Measurements from ENCODE around the gene DRC3. TPM values are rescaled to one million over a fixed set of nuclear protein-coding genes. Genes with fewer than 3 reads are reported as not detected.

DRC3 gene
- total RNA-seq, 2 donors from 2014 or later: 2.0 to 2.6 TPM

DNA sequence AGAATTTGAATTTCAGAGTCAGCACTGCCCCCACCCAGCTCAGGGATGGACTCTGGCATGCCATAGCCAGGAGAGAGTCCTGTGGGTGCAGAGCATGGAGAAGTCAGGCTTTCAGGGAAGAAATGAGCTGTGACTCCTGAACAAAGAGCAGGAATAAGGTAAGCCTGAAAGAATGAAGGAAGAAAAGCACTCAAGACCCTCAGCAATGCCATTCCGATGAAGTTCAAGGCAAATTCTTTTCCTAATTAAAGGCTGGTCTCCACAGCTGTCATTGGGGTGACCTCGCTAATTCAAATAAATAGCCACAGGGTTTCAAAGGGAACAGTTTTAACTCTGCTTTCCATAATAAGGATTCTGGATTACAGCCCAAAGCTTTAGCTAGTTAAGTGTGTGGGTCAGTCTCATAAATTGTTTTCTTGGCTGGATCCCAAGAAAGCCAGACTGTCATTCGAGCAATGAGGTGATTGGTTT, 32.2 kb upstream of the DRC3 start:
- Histone ChIP-seq H3K27me3 (ENCODE audit: control insufficient read depth, insufficient read depth, low read length, poor library complexity, severe bottlenecking) (no peaks in the 10 kb centered on the region), H3K9me3 (ENCODE audit: control insufficient read depth, low read length) (no peaks in the 10 kb centered on the region), H3K27ac (ENCODE audit: low read depth, low read length) (no peak overlapping the region), H3K4me1 (ENCODE audit: control insufficient read depth, insufficient read depth, low read length) (peaks cover 50% of the 10 kb centered on the region), H3K9ac (ENCODE audit: extremely low read depth, low read length, poor library complexity, severe bottlenecking) (no peak overlapping the region), H3K4me3 (ENCODE audit: low read length) (no peak overlapping the region), H3K36me3 (ENCODE audit: control insufficient read depth, insufficient read depth, low read length) (no peaks in the 10 kb centered on the region)
- H3K27me3 Mint-ChIP-seq (ENCODE audit: insufficient read depth): no peaks in the 10 kb centered on the region
- H3K27ac Mint-ChIP-seq: peak overlapping the region; percentile 70
- TF ChIP-seq, protein P1, sequence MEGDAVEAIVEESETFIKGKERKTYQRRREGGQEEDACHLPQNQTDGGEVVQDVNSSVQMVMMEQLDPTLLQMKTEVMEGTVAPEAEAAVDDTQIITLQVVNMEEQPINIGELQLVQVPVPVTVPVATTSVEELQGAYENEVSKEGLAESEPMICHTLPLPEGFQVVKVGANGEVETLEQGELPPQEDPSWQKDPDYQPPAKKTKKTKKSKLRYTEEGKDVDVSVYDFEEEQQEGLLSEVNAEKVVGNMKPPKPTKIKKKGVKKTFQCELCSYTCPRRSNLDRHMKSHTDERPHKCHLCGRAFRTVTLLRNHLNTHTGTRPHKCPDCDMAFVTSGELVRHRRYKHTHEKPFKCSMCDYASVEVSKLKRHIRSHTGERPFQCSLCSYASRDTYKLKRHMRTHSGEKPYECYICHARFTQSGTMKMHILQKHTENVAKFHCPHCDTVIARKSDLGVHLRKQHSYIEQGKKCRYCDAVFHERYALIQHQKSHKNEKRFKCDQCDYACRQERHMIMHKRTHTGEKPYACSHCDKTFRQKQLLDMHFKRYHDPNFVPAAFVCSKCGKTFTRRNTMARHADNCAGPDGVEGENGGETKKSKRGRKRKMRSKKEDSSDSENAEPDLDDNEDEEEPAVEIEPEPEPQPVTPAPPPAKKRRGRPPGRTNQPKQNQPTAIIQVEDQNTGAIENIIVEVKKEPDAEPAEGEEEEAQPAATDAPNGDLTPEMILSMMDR (conservative IDR thresholded peaks at IDR 0.05): no peak
- peaks cover 64% of the 10 kb centered on the region for H3K4me1 Mint-ChIP-seq
- DNase-seq: no peak
- H3K4me3 Mint-ChIP-seq: no peak overlapping the region
- no peaks in the 10 kb centered on the region for H3K9me3 Mint-ChIP-seq
- WGBS, 2 experiments (ENCODE audit: insufficient coverage in 1 of 2, insufficient read length in 1 of 2): 54 to 88% methylated on average over 2 to 3 of the region's 3 CpGs
- no peaks in the 10 kb centered on the region for H3K36me3 Mint-ChIP-seq (ENCODE audit: low read depth)

DNA sequence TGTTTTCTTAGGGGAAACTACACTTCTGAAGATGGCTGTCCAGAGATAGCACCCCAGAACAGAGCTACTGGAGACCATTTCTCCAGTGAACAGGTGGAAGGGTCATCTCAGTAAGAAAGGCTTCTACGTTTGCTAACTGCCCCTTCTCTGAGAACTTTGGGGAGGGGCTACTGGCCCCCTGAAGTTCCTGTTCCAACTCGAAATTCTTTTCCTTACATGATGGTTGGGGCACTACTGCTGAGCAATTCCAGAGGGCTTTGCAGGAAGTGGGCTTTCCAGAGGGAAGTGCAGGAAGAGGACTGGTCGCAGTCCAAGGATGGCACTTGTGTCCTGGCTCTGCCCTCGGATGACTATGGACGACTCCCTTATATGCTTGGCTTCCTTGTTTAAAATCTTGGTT, 31.6 kb upstream of the DRC3 start:
- Mint-ChIP-seq H3K27ac (no peak overlapping the region), H3K27me3 (ENCODE audit: insufficient read depth) (no peaks in the 10 kb centered on the region), H3K9me3 (no peaks in the 10 kb centered on the region), H3K4me1 (peaks cover 59% of the 10 kb centered on the region), H3K36me3 (ENCODE audit: low read depth) (no peaks in the 10 kb centered on the region), H3K4me3 (no peak overlapping the region)
- DNase-seq: no peak
- 88 to 90% methylated on average over 5 of the region's 5 CpGs for WGBS, 2 experiments (ENCODE audit: insufficient coverage in 1 of 2, insufficient read length in 1 of 2)
- TF ChIP-seq, protein P1 (conservative IDR thresholded peaks at IDR 0.05): no peak
- Histone ChIP-seq H3K4me1 (ENCODE audit: control insufficient read depth, insufficient read depth, low read length) (peaks cover 50% of the 10 kb centered on the region), H3K9me3 (ENCODE audit: control insufficient read depth, low read length) (no peaks in the 10 kb centered on the region), H3K27me3 (ENCODE audit: control insufficient read depth, insufficient read depth, low read length, poor library complexity, severe bottlenecking) (no peaks in the 10 kb centered on the region), H3K27ac (ENCODE audit: low read depth, low read length) (no peak overlapping the region), H3K36me3 (ENCODE audit: control insufficient read depth, insufficient read depth, low read length) (no peaks in the 10 kb centered on the region), H3K4me3 (ENCODE audit: low read length) (no peak overlapping the region), H3K9ac (ENCODE audit: extremely low read depth, low read length, poor library complexity, severe bottlenecking) (no peak overlapping the region)

DNA sequence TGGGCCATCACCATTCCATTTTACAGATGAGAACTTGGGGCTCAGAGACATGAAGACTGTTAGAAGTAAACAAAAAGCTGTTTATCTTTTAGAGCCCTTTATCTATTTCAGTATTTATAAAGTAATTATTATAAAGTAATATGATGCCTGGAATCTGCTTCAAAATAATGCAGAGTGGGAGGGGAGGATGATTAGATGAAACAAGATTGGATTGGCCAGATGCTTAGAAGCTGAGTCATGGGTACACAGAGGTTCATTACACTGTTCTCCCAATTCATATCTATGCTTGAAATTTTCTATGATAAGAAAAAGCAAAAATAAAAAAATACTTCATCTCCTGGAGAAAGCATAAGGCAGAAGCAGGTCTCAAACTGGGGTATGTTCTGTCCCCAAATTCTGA, 29.8 kb upstream of the DRC3 start:
- Mint-ChIP-seq H3K4me1 (peaks cover 45% of the 10 kb centered on the region), H3K36me3 (ENCODE audit: low read depth) (no peaks in the 10 kb centered on the region), H3K27me3 (ENCODE audit: insufficient read depth) (no peaks in the 10 kb centered on the region), H3K9me3 (no peaks in the 10 kb centered on the region), H3K4me3 (no peak overlapping the region), H3K27ac (peak overlapping the region; percentile 86)
- Histone ChIP-seq H3K36me3 (ENCODE audit: control insufficient read depth, insufficient read depth, low read length) (no peaks in the 10 kb centered on the region), H3K27ac (ENCODE audit: low read depth, low read length) (no peak overlapping the region), H3K27me3 (ENCODE audit: control insufficient read depth, insufficient read depth, low read length, poor library complexity, severe bottlenecking) (no peaks in the 10 kb centered on the region), H3K9ac (ENCODE audit: extremely low read depth, low read length, poor library complexity, severe bottlenecking) (peak overlapping the region; percentile 14), H3K4me1 (ENCODE audit: control insufficient read depth, insufficient read depth, low read length) (peaks cover 41% of the 10 kb centered on the region), H3K4me3 (ENCODE audit: low read length) (peak overlapping the region; percentile 61), H3K9me3 (ENCODE audit: control insufficient read depth, low read length) (no peaks in the 10 kb centered on the region)
- TF ChIP-seq, protein P1 (conservative IDR thresholded peaks at IDR 0.05): no peak
- no peak for DNase-seq
